HL-60 (cell line): ENCODE results near the gene ADAMTS2.

Experiments
- CTCF ChIP-seq: IDR thresholded peaks from one replicate; pipeline ENCODE4 v1.5.1; 2011; ENCODE audit warnings: low read length, control low read depth, inconsistent platforms; ENCODE audit not compliant: insufficient read depth
- GABPA ChIP-seq: IDR thresholded peaks from 2 replicates; pipeline ENCODE4 v1.6.1; 2012; ENCODE audit warnings: low read depth
- POLR2AphosphoS5 ChIP-seq: IDR thresholded peaks from 2 replicates; pipeline ENCODE4 v1.6.1; 2012; ENCODE audit warnings: low read depth
- REST ChIP-seq: IDR thresholded peaks from 2 replicates; pipeline ENCODE4 v1.6.1; 2012; ENCODE audit warnings: low read depth; ENCODE audit not compliant: insufficient replicate concordance
- SPI1 ChIP-seq: IDR thresholded peaks from 2 replicates; pipeline ENCODE4 v1.6.1; 2012; ENCODE audit warnings: low read depth, mild to moderate bottlenecking, borderline replicate concordance

- TF ChIP-seq CTCF (no peak), POLR2AphosphoS5 (no peak), REST (no peak), GABPA (no peak), SPI1 (no peak)
Observed at GRCh38 chr5:179246227-179246626, 99.0 kb downstream of the ADAMTS2 start.
